ENCODE measurements around the gene ITGB8.

Gene ITGB8

DNA sequence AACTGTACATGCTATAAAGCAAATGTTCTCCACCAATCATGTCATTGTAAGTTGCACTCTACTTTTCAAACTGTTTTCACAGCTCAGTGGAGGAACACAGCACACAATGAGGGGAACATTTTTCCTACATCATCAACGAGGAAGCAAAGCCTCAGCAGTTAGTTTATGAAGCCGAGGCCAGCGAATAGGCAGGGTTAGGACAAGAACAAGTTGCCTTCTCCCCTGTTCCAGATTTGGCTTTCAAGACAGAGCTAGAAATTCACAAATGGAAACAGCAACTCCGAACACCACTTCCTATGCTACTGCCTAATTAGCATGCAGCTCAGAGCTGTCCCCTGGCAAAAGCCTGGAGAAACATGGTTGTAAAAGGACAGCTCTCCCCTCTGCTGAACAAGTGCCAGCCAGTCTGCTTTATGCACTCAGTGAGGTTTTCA is 19.8 kb downstream of the ITGB8 start:
- no peak overlapping the region for H3K4me3 ChIP-seq (IDR thresholded peaks at IDR 0.05; ENCODE audit: insufficient read depth, low read depth, low read length)
- H3K36me3 ChIP-seq (ENCODE audit: insufficient read depth) = 0 out of 2 replicates have a peak, but pooled peaks cover 3% of the 10 kb centered on the region
- peaks cover 3% of the 10 kb centered on the region; the same call in 1 of the 2 replicates for H4K20me1 ChIP-seq (ENCODE audit: insufficient read depth)
- H2AFZ ChIP-seq (ENCODE audit: low read depth) = no peak overlapping the region
- H3K27me3 ChIP-seq (ENCODE audit: insufficient read depth, low read depth) = no peaks in the 10 kb centered on the region
- TF ChIP-seq, protein P1, sequence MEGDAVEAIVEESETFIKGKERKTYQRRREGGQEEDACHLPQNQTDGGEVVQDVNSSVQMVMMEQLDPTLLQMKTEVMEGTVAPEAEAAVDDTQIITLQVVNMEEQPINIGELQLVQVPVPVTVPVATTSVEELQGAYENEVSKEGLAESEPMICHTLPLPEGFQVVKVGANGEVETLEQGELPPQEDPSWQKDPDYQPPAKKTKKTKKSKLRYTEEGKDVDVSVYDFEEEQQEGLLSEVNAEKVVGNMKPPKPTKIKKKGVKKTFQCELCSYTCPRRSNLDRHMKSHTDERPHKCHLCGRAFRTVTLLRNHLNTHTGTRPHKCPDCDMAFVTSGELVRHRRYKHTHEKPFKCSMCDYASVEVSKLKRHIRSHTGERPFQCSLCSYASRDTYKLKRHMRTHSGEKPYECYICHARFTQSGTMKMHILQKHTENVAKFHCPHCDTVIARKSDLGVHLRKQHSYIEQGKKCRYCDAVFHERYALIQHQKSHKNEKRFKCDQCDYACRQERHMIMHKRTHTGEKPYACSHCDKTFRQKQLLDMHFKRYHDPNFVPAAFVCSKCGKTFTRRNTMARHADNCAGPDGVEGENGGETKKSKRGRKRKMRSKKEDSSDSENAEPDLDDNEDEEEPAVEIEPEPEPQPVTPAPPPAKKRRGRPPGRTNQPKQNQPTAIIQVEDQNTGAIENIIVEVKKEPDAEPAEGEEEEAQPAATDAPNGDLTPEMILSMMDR (conservative IDR thresholded peaks at IDR 0.05; ENCODE audit: low read depth, low read length) = no peak
- H3K4me1 ChIP-seq (ENCODE audit: low read depth, poor library complexity, severe bottlenecking) = peaks cover 15% of the 10 kb centered on the region
- peaks cover 60% of the 10 kb centered on the region for H3K79me2 ChIP-seq (ENCODE audit: insufficient read depth, low read depth)
- no peak overlapping the region for H3K9ac ChIP-seq
- H3K27ac ChIP-seq = no peak overlapping the region
- H3K4me2 ChIP-seq = no peak overlapping the region

DNA sequence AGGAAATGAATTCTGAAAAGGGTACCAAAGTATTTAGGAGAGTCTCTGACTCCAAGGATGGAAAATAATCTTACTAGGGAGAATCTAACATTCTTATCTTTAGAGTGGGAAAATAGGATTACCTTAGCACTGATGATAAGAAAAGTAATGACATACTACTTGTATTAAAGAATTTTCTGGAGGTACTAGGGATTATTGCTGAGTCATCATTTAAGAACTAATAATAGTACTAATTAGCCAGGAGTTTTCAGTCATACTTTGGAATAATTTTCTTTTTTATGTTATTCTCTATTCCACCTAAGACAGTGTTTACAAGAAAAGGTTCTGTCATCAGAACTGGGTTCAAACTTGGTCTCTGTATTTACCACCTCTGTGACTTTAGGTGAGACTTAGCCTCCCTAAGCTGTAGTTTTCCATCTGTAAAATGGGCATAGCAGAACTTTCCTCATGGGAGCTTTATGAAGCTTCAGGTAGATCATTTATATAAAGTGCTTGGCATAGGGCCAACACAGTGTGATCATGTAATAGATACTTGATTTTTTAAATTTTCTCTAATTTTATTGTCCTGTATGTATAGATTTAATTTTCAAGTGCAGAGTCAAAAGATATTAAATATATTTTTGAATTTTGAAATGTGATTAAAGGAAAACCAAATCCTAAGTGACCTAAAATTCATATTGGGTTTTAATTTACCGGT is 20.4 kb downstream of the ITGB8 start:
- Histone ChIP-seq H3K79me2 (ENCODE audit: insufficient read depth, low read depth) (peaks cover 60% of the 10 kb centered on the region), H3K27me3 (ENCODE audit: insufficient read depth, low read depth) (no peaks in the 10 kb centered on the region), H3K36me3 (ENCODE audit: insufficient read depth) (0 out of 2 replicates have a peak, but pooled peaks cover 3% of the 10 kb centered on the region), H3K27ac (no peak overlapping the region), H3K4me1 (ENCODE audit: low read depth, poor library complexity, severe bottlenecking) (peaks cover 11% of the 10 kb centered on the region), H2AFZ (ENCODE audit: low read depth) (no peak overlapping the region), H3K4me3 (IDR thresholded peaks at IDR 0.05; ENCODE audit: insufficient read depth, low read depth, low read length) (no peak overlapping the region), H3K9ac (no peak overlapping the region), H4K20me1 (ENCODE audit: insufficient read depth) (peaks cover 3% of the 10 kb centered on the region; the same call in 1 of the 2 replicates), H3K4me2 (no peak overlapping the region)
- TF ChIP-seq, protein P1 (conservative IDR thresholded peaks at IDR 0.05; ENCODE audit: low read depth, low read length) = no peak

DNA sequence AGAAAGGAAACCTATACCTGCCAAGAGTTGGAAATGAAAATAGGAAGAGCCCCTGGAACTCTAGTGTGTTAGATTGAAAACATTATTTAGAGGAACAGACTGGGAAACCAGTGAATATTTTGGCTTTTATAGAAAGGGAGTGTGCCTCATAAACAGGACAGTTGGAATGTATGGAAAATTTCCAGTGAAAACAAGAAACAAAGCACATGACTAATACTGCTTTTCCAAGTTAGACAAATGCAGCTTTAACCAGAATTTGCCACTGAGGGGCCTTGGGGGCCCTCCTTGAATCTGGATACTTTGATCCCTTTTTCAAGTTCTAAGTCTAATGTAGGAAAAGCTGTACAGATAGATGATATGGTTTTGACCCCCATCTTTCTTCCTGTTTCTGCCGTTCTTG is 21.2 kb downstream of the ITGB8 start:
- no peak overlapping the region for H3K9ac ChIP-seq
- no peak overlapping the region for H3K27ac ChIP-seq
- no peak overlapping the region for H3K4me2 ChIP-seq
- no peak overlapping the region for H2AFZ ChIP-seq (ENCODE audit: low read depth)
- no peaks in the 10 kb centered on the region for H3K27me3 ChIP-seq (ENCODE audit: insufficient read depth, low read depth)
- 0 out of 2 replicates have a peak, but pooled peaks cover 3% of the 10 kb centered on the region for H3K36me3 ChIP-seq (ENCODE audit: insufficient read depth)
- TF ChIP-seq, protein P1 (conservative IDR thresholded peaks at IDR 0.05; ENCODE audit: low read depth, low read length) = no peak
- H3K4me3 ChIP-seq (IDR thresholded peaks at IDR 0.05; ENCODE audit: insufficient read depth, low read depth, low read length) = no peak overlapping the region
- H3K4me1 ChIP-seq (ENCODE audit: low read depth, poor library complexity, severe bottlenecking) = peaks cover 9% of the 10 kb centered on the region
- peaks cover 3% of the 10 kb centered on the region; the same call in 1 of the 2 replicates for H4K20me1 ChIP-seq (ENCODE audit: insufficient read depth)
- H3K79me2 ChIP-seq (ENCODE audit: insufficient read depth, low read depth) = peaks cover 52% of the 10 kb centered on the region

DNA sequence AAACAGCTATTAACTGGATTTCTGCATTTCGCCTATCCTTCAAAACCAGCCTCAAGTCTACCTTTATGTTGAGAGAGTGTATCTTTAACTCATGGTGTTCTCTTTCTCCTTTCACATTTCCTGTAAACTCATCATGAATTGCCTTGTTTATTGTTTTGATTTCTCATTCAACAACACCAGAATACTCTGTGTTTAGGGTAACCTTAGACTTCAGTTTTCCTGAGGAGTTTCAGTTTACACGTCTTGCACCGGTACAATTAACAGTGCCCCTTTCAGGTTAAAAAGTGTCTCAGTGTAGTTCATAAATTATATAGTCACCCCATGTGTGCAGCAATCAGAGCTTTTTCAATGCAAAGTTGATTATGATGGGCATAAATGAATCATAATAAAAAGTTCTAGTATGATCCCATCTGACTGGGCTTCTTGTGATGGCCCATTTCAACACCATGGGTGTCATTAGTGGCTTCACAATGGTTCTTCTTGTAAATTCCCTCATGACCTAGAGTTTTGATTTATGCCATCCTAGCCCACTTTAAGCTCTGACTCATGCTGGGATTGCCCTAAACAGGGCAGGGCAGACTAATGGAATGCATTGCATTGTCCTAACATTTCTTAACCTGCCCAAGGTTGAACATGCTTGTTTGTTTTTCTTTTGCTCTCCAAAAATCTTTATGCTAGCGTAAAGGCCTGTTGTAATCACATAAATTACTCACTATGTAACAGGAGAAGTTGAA is 22.0 kb downstream of the ITGB8 start:
- H3K27me3 ChIP-seq (ENCODE audit: insufficient read depth, low read depth) = no peaks in the 10 kb centered on the region
- no peak overlapping the region for H3K9ac ChIP-seq
- no peak overlapping the region for H2AFZ ChIP-seq (ENCODE audit: low read depth)
- TF ChIP-seq, protein P1 (conservative IDR thresholded peaks at IDR 0.05; ENCODE audit: low read depth, low read length) = no peak
- no peaks in the 10 kb centered on the region for H3K36me3 ChIP-seq (ENCODE audit: insufficient read depth)
- H3K4me3 ChIP-seq (IDR thresholded peaks at IDR 0.05; ENCODE audit: insufficient read depth, low read depth, low read length) = no peak overlapping the region
- no peak overlapping the region for H3K27ac ChIP-seq
- peaks cover 2% of the 10 kb centered on the region for H3K4me1 ChIP-seq (ENCODE audit: low read depth, poor library complexity, severe bottlenecking)
- peaks cover 44% of the 10 kb centered on the region for H3K79me2 ChIP-seq (ENCODE audit: insufficient read depth, low read depth)
- H4K20me1 ChIP-seq (ENCODE audit: insufficient read depth) = no peaks in the 10 kb centered on the region
- H3K4me2 ChIP-seq = no peak overlapping the region

Data from KMS-11 (cell line).